K562 (cell line): ENCODE data around the gene CHPF. TPM values are rescaled to one million over a fixed set of nuclear protein-coding genes. Genes with fewer than 3 reads are reported as not detected.
A peak's percentile ranks its signal among the peaks of the same experiment; 100 is the strongest.

Experiments used
- BHLHE40 ChIP-seq: IDR thresholded peaks from 2 replicates; pipeline ENCODE4 v1.6.1; 2011; ENCODE audit warnings: low read length, improper control_type of control experiment
- BRD4 ChIP-seq: fragments of 200-600 bp; sonication (generic); IDR thresholded peaks from 2 replicates; pipeline ENCODE4 v1.6.1; 2017; ENCODE audit warnings: inconsistent platforms
- BRD9 ChIP-seq: fragments of 450-650 bp; IDR thresholded peaks from 2 replicates; pipeline ENCODE4 v1.6.1; 2018; ENCODE audit warnings: low read depth; ENCODE audit not compliant: partially characterized antibody
- HMG20B ChIP-seq: fragments of 250-450 bp; sonication (Bioruptor Pico); IDR thresholded peaks from 2 replicates; pipeline ENCODE4 v1.5.0; 2021; ENCODE audit warnings: mild to moderate bottlenecking
- MAFF ChIP-seq: IDR thresholded peaks from 2 replicates; pipeline ENCODE4 v1.6.1; 2012; ENCODE audit warnings: low read length, improper control_type of control experiment
- MEF2A ChIP-seq: IDR thresholded peaks from 2 replicates; pipeline ENCODE4 v1.6.1; 2011; ENCODE audit warnings: low read depth, mild to moderate bottlenecking, low read length, moderate library complexity; ENCODE audit not compliant: control insufficient read depth
- NCOR1 ChIP-seq: fragments of 450-650 bp; IDR thresholded peaks from 2 replicates; pipeline ENCODE4 v1.6.1; 2016; ENCODE audit warnings: mild to moderate bottlenecking, moderate library complexity
- NR2C1 ChIP-seq, 2 experiments: fragments of 450-650 bp; IDR thresholded peaks; 2 replicates each; pipeline ENCODE4 v1.6.1; 2017; ENCODE audit warnings: mild to moderate bottlenecking in 2 of 2, antibody characterized with exemption in 1 of 2, inconsistent platforms in 1 of 2, missing compliant biosample characterization in 1 of 2, missing genetic modification characterization in 1 of 2
- POLR2A ChIP-seq: fragments of 450-650 bp; conservative IDR thresholded peaks from 2 replicates; pipeline ENCODE4 v1.6.1; 2016
- SIX5 ChIP-seq, 2 experiments: IDR thresholded peaks; 2 replicates each; pipeline ENCODE4 v1.6.1; 2011; ENCODE audit warnings: low read length in 2 of 2, borderline replicate concordance in 1 of 2, low read depth in 1 of 2, mild to moderate bottlenecking in 1 of 2, moderate library complexity in 1 of 2; ENCODE audit not compliant: insufficient read depth in 1 of 2
- SREBF2 ChIP-seq: sonication (generic); formaldehyde crosslinking; IDR thresholded peaks from 2 replicates; pipeline ENCODE4 v1.4.0; 2020; ENCODE audit warnings: mild to moderate bottlenecking, missing genetic modification reagents
- ZC3H4 ChIP-seq: sonication (generic); formaldehyde crosslinking; IDR thresholded peaks from 2 replicates; pipeline ENCODE4 v1.9.0; 2021; ENCODE audit warnings: missing genetic modification reagents, borderline replicate concordance
- polyA plus RNA-seq, 8 experiments: library from polyadenylated mRNA; depleted of rRNA in 4 of 8; stranded (reverse) in 5 of 8; unstranded in 3 of 8; fragments of >200 nt; fragmentation: Nextera tagmentation in 2 of 8; fragmentation: Illumina TruSeq in 1 of 8; extraction: Ambion mirVana in 2 of 8; extraction: Trizol in 1 of 8; gene quantifications; 2 replicates each; pipeline versions ENCODE4 v1.2.1 to v1.2.3, GENCODE V29; 2011 to 2014; ENCODE audit warnings: inconsistent platforms in 1 of 8, missing spikeins in 1 of 8
- total RNA-seq, 7 experiments: library from RNA; depleted of rRNA in 6 of 7; stranded (reverse); fragments of >200 nt in 6 of 7; fragmentation: Illumina TruSeq in 2 of 7; extraction: Trizol in 2 of 7; gene quantifications; 2 replicates each; pipeline versions ENCODE4 v1.2.1 to v1.2.3, GENCODE V29; 2011 to 2021; ENCODE audit warnings: low replicate concordance in 1 of 7
- TF ChIP-seq, protein P1 (sequence below): IDR thresholded peaks from 2 replicates; pipeline ENCODE4 v1.6.1; 2014; ENCODE audit warnings: antibody characterized with exemption
- TF ChIP-seq, protein P2 (sequence below): sonication (generic); formaldehyde crosslinking; IDR thresholded peaks from 2 replicates; pipeline ENCODE4 v1.4.0; 2020; ENCODE audit warnings: mild to moderate bottlenecking, missing genetic modification reagents
- TF ChIP-seq, protein P3 (sequence below): fragments of 450-650 bp; IDR thresholded peaks from one replicate; pipeline ENCODE4 v1.6.1; 2018; ENCODE audit warnings: mild to moderate bottlenecking, moderate library complexity; ENCODE audit not compliant: partially characterized antibody
- TF ChIP-seq, protein P4 (sequence below): fragments of 250-450 bp; sonication (Bioruptor Pico); IDR thresholded peaks from 2 replicates; pipeline ENCODE4 v1.8.0; 2021; ENCODE audit warnings: moderate library complexity, mild to moderate bottlenecking, inconsistent platforms
- TF ChIP-seq, protein P5 (sequence below): fragments of 200-800 bp; sonication (Bioruptor generic); IDR thresholded peaks from 2 replicates; pipeline ENCODE4 v1.6.1; 2017; ENCODE audit warnings: missing genetic modification characterization, missing compliant biosample characterization

CHPF gene
- total and polyA plus RNA-seq, 9 of the 15 experiments (the other 6 are each of a cell fraction or from before 2014, with no cell fraction given), result 0.15 to 57.2 (median 7.9) TPM

DNA sequence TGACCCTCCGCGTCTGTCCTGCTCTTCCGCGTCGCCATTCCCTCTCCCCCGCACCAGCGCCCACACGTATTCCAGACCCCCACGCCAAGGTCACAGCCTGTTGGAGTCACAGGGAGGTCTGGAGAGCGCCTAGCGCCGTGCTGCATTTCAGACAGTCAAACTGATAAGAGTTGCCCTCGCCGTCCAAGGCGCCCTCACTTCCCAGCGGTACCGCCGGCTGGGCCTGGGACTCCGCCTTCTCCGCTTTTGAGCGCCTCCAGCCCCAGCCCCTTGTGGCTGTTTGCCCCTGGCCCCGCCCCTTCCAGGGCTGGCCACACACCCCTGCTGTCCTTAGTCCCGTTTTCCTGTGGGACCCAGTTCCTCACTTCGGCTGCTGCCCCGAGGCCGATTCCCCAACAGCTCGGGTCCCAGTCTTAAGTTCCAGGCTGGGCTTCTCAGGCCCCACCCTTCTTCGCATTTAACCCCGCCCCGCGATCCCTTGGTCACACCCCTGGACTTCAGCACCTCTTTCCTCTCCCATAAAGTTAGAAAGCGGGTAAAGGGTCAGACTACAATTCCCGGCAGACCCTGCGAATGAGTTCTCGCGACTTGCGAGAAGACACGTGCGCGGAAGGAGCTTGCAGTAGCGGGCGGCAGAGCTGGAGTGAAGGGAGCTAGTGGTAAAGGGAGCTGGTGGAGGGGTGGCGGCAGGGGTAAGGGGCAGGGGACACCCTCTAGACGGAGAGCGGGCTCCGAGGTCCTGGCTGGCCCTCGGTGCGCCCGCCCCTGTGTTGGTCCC is 45.1 kb downstream of the CHPF start, which contains the start of gene GMPPA (continued):
- TF ChIP-seq BHLHE40 (peak; percentile 74), MEF2A (no peak), HMG20B (CRISPR knock-in tag) (no peak), NR2C1 (IDR thresholded peaks at IDR 0.05) (peak; percentile 16; the same call in 1 of the 2 replicates), NR2C1 (tag; IDR thresholded peaks at IDR 0.05) (peak; percentile 56), NCOR1 (peak; percentile 45), SIX5 (IDR thresholded peaks at IDR 0.05; ENCODE audit: borderline replicate concordance in 1 of 2, insufficient read depth in 1 of 2, low read depth in 1 of 2, low read length in 2 of 2) (peak; percentile 71 to 76), BRD4 (no peak), ZC3H4 (no peak), POLR2A (peak; percentile 80), BRD9 (peak; percentile 84), MAFF (peak; percentile 69; the same call in 1 of the 2 replicates), SREBF2 (no peak)
- TF ChIP-seq, protein P1, sequence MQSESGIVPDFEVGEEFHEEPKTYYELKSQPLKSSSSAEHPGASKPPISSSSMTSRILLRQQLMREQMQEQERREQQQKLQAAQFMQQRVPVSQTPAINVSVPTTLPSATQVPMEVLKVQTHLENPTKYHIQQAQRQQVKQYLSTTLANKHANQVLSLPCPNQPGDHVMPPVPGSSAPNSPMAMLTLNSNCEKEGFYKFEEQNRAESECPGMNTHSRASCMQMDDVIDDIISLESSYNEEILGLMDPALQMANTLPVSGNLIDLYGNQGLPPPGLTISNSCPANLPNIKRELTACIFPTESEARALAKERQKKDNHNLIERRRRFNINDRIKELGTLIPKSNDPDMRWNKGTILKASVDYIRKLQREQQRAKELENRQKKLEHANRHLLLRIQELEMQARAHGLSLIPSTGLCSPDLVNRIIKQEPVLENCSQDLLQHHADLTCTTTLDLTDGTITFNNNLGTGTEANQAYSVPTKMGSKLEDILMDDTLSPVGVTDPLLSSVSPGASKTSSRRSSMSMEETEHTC, result no peak
- TF ChIP-seq, protein P2, sequence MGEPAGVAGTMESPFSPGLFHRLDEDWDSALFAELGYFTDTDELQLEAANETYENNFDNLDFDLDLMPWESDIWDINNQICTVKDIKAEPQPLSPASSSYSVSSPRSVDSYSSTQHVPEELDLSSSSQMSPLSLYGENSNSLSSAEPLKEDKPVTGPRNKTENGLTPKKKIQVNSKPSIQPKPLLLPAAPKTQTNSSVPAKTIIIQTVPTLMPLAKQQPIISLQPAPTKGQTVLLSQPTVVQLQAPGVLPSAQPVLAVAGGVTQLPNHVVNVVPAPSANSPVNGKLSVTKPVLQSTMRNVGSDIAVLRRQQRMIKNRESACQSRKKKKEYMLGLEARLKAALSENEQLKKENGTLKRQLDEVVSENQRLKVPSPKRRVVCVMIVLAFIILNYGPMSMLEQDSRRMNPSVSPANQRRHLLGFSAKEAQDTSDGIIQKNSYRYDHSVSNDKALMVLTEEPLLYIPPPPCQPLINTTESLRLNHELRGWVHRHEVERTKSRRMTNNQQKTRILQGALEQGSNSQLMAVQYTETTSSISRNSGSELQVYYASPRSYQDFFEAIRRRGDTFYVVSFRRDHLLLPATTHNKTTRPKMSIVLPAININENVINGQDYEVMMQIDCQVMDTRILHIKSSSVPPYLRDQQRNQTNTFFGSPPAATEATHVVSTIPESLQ, result no peak
- TF ChIP-seq, protein P3, sequence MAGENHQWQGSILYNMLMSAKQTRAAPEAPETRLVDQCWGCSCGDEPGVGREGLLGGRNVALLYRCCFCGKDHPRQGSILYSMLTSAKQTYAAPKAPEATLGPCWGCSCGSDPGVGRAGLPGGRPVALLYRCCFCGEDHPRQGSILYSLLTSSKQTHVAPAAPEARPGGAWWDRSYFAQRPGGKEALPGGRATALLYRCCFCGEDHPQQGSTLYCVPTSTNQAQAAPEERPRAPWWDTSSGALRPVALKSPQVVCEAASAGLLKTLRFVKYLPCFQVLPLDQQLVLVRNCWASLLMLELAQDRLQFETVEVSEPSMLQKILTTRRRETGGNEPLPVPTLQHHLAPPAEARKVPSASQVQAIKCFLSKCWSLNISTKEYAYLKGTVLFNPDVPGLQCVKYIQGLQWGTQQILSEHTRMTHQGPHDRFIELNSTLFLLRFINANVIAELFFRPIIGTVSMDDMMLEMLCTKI, result no peak
- TF ChIP-seq, protein P4, sequence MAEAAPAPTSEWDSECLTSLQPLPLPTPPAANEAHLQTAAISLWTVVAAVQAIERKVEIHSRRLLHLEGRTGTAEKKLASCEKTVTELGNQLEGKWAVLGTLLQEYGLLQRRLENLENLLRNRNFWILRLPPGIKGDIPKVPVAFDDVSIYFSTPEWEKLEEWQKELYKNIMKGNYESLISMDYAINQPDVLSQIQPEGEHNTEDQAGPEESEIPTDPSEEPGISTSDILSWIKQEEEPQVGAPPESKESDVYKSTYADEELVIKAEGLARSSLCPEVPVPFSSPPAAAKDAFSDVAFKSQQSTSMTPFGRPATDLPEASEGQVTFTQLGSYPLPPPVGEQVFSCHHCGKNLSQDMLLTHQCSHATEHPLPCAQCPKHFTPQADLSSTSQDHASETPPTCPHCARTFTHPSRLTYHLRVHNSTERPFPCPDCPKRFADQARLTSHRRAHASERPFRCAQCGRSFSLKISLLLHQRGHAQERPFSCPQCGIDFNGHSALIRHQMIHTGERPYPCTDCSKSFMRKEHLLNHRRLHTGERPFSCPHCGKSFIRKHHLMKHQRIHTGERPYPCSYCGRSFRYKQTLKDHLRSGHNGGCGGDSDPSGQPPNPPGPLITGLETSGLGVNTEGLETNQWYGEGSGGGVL (CRISPR knock-in tag), result no peak
- TF ChIP-seq, protein P5, sequence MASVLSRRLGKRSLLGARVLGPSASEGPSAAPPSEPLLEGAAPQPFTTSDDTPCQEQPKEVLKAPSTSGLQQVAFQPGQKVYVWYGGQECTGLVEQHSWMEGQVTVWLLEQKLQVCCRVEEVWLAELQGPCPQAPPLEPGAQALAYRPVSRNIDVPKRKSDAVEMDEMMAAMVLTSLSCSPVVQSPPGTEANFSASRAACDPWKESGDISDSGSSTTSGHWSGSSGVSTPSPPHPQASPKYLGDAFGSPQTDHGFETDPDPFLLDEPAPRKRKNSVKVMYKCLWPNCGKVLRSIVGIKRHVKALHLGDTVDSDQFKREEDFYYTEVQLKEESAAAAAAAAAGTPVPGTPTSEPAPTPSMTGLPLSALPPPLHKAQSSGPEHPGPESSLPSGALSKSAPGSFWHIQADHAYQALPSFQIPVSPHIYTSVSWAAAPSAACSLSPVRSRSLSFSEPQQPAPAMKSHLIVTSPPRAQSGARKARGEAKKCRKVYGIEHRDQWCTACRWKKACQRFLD, result 0 out of 2 replicates have a peak, but pooled peaks have one; percentile 15
